Mesendoderm (in vitro differentiated cells): ENCODE results near the gene TUBA4A.

Experiments used
- DNase-seq: peaks from one replicate; pipeline ENCODE4 v3.0.0; 2013
- H2AK5ac ChIP-seq: 2 replicates; pipeline ENCODE4 v1.6.1; 2013; ENCODE audit warnings: low read length, inconsistent platforms
- H2BK120ac ChIP-seq: 2 replicates; pipeline ENCODE4 v1.6.1; 2013; ENCODE audit warnings: low read depth, mild to moderate bottlenecking, low read length, moderate library complexity, mixed read lengths
- H2BK15ac ChIP-seq: replicated peaks from 2 replicates; pipeline ENCODE4 v1.6.1; 2013; ENCODE audit warnings: low read depth, mild to moderate bottlenecking, moderate library complexity
- H2BK5ac ChIP-seq: 2 replicates; pipeline ENCODE4 v1.6.1; 2013; ENCODE audit warnings: low read length, inconsistent platforms
- H3K18ac ChIP-seq: 2 replicates; pipeline ENCODE4 v1.6.1; 2013; ENCODE audit warnings: mild to moderate bottlenecking, low read length, mixed read lengths
- H3K23ac ChIP-seq: one replicate; pipeline ENCODE4 v1.6.1; 2013; ENCODE audit warnings: low read length
- H3K27ac ChIP-seq: 2 replicates; pipeline ENCODE4 v1.5.1; 2013; ENCODE audit warnings: low read depth, mild to moderate bottlenecking, inconsistent platforms, low read length, moderate library complexity
- H3K27me3 ChIP-seq: 2 replicates; pipeline ENCODE4 v1.6.1; 2013; ENCODE audit warnings: low read length, control low read depth, mild to moderate bottlenecking, inconsistent platforms; ENCODE audit not compliant: insufficient read depth, poor library complexity
- H3K36me3 ChIP-seq: 2 replicates; pipeline ENCODE4 v1.6.1; 2013; ENCODE audit warnings: low read length, inconsistent platforms; ENCODE audit not compliant: control insufficient read depth, insufficient read depth
- H3K4ac ChIP-seq: one replicate; pipeline ENCODE4 v1.6.1; 2013; ENCODE audit warnings: low read depth, mild to moderate bottlenecking, low read length, moderate library complexity
- H3K4me1 ChIP-seq: 2 replicates; pipeline ENCODE4 v1.6.1; 2013; ENCODE audit warnings: low read depth, low read length, inconsistent platforms; ENCODE audit not compliant: control insufficient read depth
- H3K4me2 ChIP-seq: 2 replicates; pipeline ENCODE4 v1.6.1; 2013; ENCODE audit warnings: low read length
- H3K4me3 ChIP-seq: 2 replicates; pipeline ENCODE4 v1.5.1; 2013; ENCODE audit warnings: mild to moderate bottlenecking, low read length
- H3K56ac ChIP-seq: one replicate; pipeline ENCODE4 v1.6.1; 2013; ENCODE audit warnings: low read length
- H3K79me1 ChIP-seq: 2 replicates; pipeline ENCODE4 v1.6.1; 2013; ENCODE audit warnings: low read length, inconsistent platforms
- H3K79me2 ChIP-seq: 2 replicates; pipeline ENCODE4 v1.6.1; 2013; ENCODE audit warnings: mild to moderate bottlenecking, low read length; ENCODE audit not compliant: control insufficient read depth, insufficient read depth
- H3K9ac ChIP-seq: 2 replicates; pipeline ENCODE4 v1.6.1; 2013; ENCODE audit warnings: low read length, inconsistent platforms
- H4K5ac ChIP-seq: one replicate; pipeline ENCODE4 v1.6.1; 2013; ENCODE audit warnings: low read length
- H4K8ac ChIP-seq: one replicate; pipeline ENCODE4 v1.6.1; 2013; ENCODE audit warnings: low read depth, mild to moderate bottlenecking, control low read depth, low read length, moderate library complexity
- WGBS: extraction: QIAGEN DNeasy Blood & Tissue Kit; methylation state at CpG from one replicate; pipeline ENCODE4 v1.1.7; 2013; ENCODE audit warnings: low lambda C conversion rate, missing lambda C conversion rate; ENCODE audit not compliant: insufficient coverage; ENCODE audit errors: extremely low coverage; 5-methylcytosine and 5-hydroxymethylcytosine counted together

TUBA4A gene

DNA sequence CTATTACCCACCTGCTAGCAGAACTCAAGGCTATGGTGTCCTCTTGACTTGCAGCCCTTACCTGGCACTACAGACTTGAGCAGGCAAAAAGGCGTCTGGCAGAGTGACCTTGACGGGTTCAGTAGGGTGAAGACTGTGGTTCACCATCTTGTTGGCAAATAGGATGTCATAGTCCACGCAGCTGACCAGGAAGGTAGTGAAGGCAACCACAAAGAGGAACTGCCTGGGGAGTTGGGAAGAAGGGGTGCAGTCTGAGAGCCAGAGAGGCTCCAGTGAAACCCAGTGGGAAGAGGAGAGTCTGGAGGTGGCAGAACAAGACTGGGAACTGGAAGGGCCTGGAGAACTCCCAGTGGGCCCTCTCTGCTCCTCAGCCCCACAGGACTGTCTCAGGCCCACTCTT is 28.4 kb downstream of the TUBA4A start:
- Histone ChIP-seq H3K27me3 (no peaks in the 10 kb centered on the region), H3K4me3 (no peak overlapping the region), H3K4me2 (no peak overlapping the region), H3K79me2 (peaks cover 6% of the 10 kb centered on the region), H3K56ac (no peak overlapping the region), H3K4me1 (peaks cover 4% of the 10 kb centered on the region), H4K8ac (no peak overlapping the region), H2BK5ac (no peak overlapping the region), H3K4ac (no peak overlapping the region), H3K23ac (no peak overlapping the region), H3K9ac (no peak overlapping the region), H3K27ac (no peak overlapping the region), H4K5ac (no peak overlapping the region), H3K18ac (no peak overlapping the region), H2BK120ac (no peak overlapping the region), H3K79me1 (peaks cover 10% of the 10 kb centered on the region), H2AK5ac (no peak overlapping the region), H2BK15ac (no peak overlapping the region), H3K36me3 (peaks cover 1% of the 10 kb centered on the region)
- WGBS = no CpG with 5 or more reads among the region's 3 CpGs
- no peak for DNase-seq

DNA sequence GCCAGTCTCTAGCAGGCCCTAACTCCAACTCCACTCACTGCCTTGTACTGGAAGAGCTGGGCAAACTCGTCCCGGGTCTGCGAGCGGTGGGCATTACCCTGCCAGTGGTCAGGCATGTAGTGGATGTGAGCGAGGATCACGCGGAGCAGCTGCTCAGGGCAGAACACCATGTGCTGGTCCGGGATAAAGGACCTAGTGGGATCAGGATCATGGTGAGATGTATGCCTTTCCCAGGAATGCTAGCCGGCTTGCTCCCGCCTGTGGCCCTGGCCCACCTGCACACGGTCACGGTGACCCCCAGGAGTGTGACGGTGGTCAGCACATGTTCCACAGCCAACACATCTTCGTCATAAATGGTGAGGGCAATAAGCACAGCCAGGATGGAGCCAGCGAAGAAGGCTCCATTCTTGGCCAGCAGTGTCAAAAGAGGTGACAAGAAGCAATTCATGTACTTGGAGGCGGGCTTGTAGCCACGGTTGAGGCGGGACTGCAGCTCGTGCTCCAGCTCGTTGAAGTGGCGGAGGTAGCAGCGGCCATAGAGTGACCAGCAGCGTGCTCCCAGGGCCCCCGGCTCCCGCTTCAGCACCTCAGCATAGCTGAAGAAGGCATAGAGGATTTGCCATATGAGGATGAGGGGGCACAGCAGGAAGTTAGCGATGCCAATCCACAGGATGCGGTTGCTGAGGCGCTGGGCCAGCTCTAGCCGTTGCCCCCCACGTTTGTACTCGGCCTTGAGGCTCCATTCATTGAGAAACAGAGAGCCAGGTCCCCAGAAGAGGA is 29.7 kb downstream of the TUBA4A start:
- H4K5ac ChIP-seq = no peak overlapping the region
- no peaks in the 10 kb centered on the region for H3K27me3 ChIP-seq
- no peak overlapping the region for H3K4me2 ChIP-seq
- no peak overlapping the region for H2BK5ac ChIP-seq
- H3K79me1 ChIP-seq = peaks cover 10% of the 10 kb centered on the region
- H3K4me3 ChIP-seq = no peak overlapping the region
- no peak overlapping the region for H3K4ac ChIP-seq
- H3K79me2 ChIP-seq = peaks cover 6% of the 10 kb centered on the region
- WGBS = no CpG with 5 or more reads among the region's 31 CpGs
- peaks cover 4% of the 10 kb centered on the region for H3K4me1 ChIP-seq
- no peak overlapping the region for H4K8ac ChIP-seq
- peaks cover 1% of the 10 kb centered on the region for H3K36me3 ChIP-seq
- no peak overlapping the region for H2BK15ac ChIP-seq
- H2BK120ac ChIP-seq = no peak overlapping the region
- no peak overlapping the region for H3K23ac ChIP-seq
- no peak overlapping the region for H3K18ac ChIP-seq
- no peak overlapping the region for H3K56ac ChIP-seq
- no peak for DNase-seq
- no peak overlapping the region for H3K9ac ChIP-seq
- H3K27ac ChIP-seq = no peak overlapping the region
- H2AK5ac ChIP-seq = no peak overlapping the region

DNA sequence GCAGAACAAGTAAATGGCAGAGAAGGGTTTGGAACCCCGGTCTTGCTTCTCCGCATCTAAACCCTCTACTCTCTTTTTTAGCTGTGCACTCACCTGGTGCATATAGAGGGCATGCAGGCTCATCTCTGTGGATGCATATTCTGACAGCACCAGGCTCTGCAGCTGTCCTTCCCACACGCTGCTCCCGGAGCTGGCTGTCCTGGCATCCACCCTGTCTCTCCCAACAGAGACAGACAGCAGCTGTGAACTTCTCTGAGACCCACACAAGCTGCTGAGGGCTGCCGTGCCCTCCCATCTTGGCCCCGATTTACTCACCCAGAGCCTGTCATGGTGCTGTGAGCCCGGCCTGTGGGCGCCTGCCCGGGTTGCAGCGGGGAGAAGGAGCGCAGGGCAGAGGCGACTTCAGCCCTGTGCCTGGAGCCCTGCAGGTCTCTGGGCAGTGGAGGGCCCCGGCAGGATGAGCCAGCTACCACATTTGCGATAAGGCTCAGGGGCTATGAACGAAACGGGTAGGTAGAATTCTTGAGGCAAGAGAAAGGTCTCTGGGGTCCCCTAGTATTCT is 31.7 kb downstream of the TUBA4A start:
- no CpG with 5 or more reads among the region's 16 CpGs for WGBS
- H3K79me2 ChIP-seq = no peaks in the 10 kb centered on the region
- H3K18ac ChIP-seq = no peak overlapping the region
- H2AK5ac ChIP-seq = no peak overlapping the region
- H2BK15ac ChIP-seq = no peak overlapping the region
- no peak for DNase-seq
- H2BK120ac ChIP-seq = no peak overlapping the region
- H3K4me2 ChIP-seq = no peak overlapping the region
- no peak overlapping the region for H2BK5ac ChIP-seq
- no peak overlapping the region for H3K4me3 ChIP-seq
- no peak overlapping the region for H3K9ac ChIP-seq
- H4K5ac ChIP-seq = no peak overlapping the region
- H3K4me1 ChIP-seq = no peaks in the 10 kb centered on the region
- H3K36me3 ChIP-seq = peaks cover 1% of the 10 kb centered on the region
- no peak overlapping the region for H3K23ac ChIP-seq
- no peak overlapping the region for H3K56ac ChIP-seq
- no peak overlapping the region for H3K4ac ChIP-seq
- no peaks in the 10 kb centered on the region for H3K27me3 ChIP-seq
- H3K27ac ChIP-seq = no peak overlapping the region
- no peaks in the 10 kb centered on the region for H3K79me1 ChIP-seq
- H4K8ac ChIP-seq = no peak overlapping the region

DNA sequence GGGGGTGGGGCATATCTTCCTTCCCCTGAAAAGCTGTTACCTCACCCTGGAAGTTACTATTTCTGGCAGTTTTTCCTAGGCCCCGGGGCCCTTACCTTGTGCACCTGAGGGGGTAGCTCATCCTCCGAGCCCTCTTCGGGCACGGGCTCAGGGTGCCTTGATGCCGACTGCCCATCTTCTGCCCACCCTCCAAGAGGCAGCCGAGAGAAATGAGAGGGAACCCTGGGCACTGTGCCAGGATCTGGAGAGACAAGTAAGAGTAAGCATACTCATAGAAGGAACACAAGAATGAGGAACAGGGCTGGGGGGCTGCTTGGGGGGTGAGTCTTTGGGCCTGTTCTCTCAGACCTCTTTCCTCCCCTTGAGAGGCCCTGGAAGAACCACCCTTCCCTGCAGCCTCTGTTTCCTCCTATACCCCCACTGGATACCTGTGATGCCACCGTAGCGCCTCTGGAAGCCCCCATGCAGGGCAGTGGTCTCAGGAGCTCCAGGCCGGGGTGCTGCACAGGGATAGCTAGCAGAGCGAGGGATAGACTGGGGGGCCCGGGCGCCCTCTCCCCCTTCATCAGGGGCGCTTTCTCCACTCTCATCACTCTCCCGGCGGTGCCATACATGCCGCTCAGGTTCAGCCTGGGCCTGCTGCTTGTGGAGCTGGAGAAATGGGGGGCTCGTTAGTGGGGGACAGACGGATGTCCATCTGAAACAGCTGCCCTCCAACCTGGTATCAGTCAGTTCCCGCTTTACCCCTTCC is 32.9 kb downstream of the TUBA4A start:
- H3K18ac ChIP-seq = no peak overlapping the region
- H3K79me2 ChIP-seq = no peaks in the 10 kb centered on the region
- no peak overlapping the region for H3K4me2 ChIP-seq
- no peak overlapping the region for H3K9ac ChIP-seq
- no peak for DNase-seq
- H2BK120ac ChIP-seq = no peak overlapping the region
- H2BK5ac ChIP-seq = no peak overlapping the region
- no peak overlapping the region for H3K23ac ChIP-seq
- no peak overlapping the region for H2AK5ac ChIP-seq
- no peak overlapping the region for H3K27ac ChIP-seq
- H4K8ac ChIP-seq = no peak overlapping the region
- H3K79me1 ChIP-seq = peaks cover 6% of the 10 kb centered on the region
- WGBS = no CpG with 5 or more reads among the region's 19 CpGs
- H4K5ac ChIP-seq = no peak overlapping the region
- no peak overlapping the region for H3K4ac ChIP-seq
- peaks cover 2% of the 10 kb centered on the region for H3K4me1 ChIP-seq
- H3K36me3 ChIP-seq = peaks cover 1% of the 10 kb centered on the region
- no peaks in the 10 kb centered on the region for H3K27me3 ChIP-seq
- no peak overlapping the region for H3K4me3 ChIP-seq
- H3K56ac ChIP-seq = no peak overlapping the region
- no peak overlapping the region for H2BK15ac ChIP-seq

GRCh38 chr2:219219784-219220532 is 33.8 kb downstream of the TUBA4A start:
- Histone ChIP-seq H3K27ac (no peak overlapping the region), H3K79me1 (peaks cover 6% of the 10 kb centered on the region), H3K4me3 (no peak overlapping the region), H2BK120ac (no peak overlapping the region), H4K5ac (no peak overlapping the region), H3K18ac (no peak overlapping the region), H2BK5ac (no peak overlapping the region), H3K4me2 (no peak overlapping the region), H3K56ac (peak overlapping the region; percentile 39), H3K23ac (no peak overlapping the region), H3K4ac (no peak overlapping the region), H3K79me2 (no peaks in the 10 kb centered on the region), H3K27me3 (no peaks in the 10 kb centered on the region), H3K36me3 (peaks cover 1% of the 10 kb centered on the region), H2AK5ac (no peak overlapping the region), H4K8ac (no peak overlapping the region), H2BK15ac (no peak overlapping the region), H3K9ac (peak overlapping the region; percentile 22), H3K4me1 (peaks cover 2% of the 10 kb centered on the region)
- no peak for DNase-seq
- no CpG with 5 or more reads among the region's 18 CpGs for WGBS
